Neuronal stem cell (in vitro differentiated cells): Measurements from ENCODE around the gene FRMD6. TPM values are rescaled to one million over a fixed set of nuclear protein-coding genes. Genes with fewer than 3 reads are reported as not detected.
A peak's percentile ranks its signal among the peaks of the same experiment; 100 is the strongest.

Experiments
- DNase-seq: peaks from one replicate; pipeline ENCODE4 v3.0.0-alpha.2; 2013; ENCODE audit warnings: low spot score
- H2AFZ ChIP-seq: one replicate; pipeline ENCODE4 v1.6.1; 2013; ENCODE audit warnings: mild to moderate bottlenecking, low read length, inconsistent platforms
- H2AK5ac ChIP-seq: 2 replicates; pipeline ENCODE4 v1.6.1; 2013; ENCODE audit warnings: low read depth, mild to moderate bottlenecking, inconsistent platforms, low read length, moderate library complexity, mixed read lengths
- H2BK120ac ChIP-seq: 2 replicates; pipeline ENCODE4 v1.6.1; 2013; ENCODE audit warnings: low read depth, mild to moderate bottlenecking, inconsistent platforms, low read length, moderate library complexity, mixed read lengths
- H2BK12ac ChIP-seq: one replicate; pipeline ENCODE4 v1.6.1; 2013; ENCODE audit warnings: low read length, inconsistent platforms
- H2BK15ac ChIP-seq: 2 replicates; pipeline ENCODE4 v1.6.1; 2013; ENCODE audit warnings: mild to moderate bottlenecking, low read length, inconsistent platforms, mixed read lengths
- H2BK5ac ChIP-seq: one replicate; pipeline ENCODE4 v1.6.1; 2013; ENCODE audit warnings: inconsistent platforms, mild to moderate bottlenecking, low read length, moderate library complexity
- H3K14ac ChIP-seq: one replicate; pipeline ENCODE4 v1.6.1; 2013; ENCODE audit warnings: low read length, inconsistent platforms
- H3K18ac ChIP-seq: 2 replicates; pipeline ENCODE4 v1.6.1; 2013; ENCODE audit warnings: low read length, inconsistent platforms
- H3K23ac ChIP-seq: 2 replicates; pipeline ENCODE4 v1.6.1; 2013; ENCODE audit warnings: low read depth, mild to moderate bottlenecking, mixed read lengths, low read length, inconsistent platforms; ENCODE audit not compliant: poor library complexity
- H3K27ac ChIP-seq: replicated peaks from 3 replicates; pipeline ENCODE4 v1.5.1; 2013; ENCODE audit warnings: low read length, inconsistent platforms
- H3K27me3 ChIP-seq, 3 experiments: 2 replicates each; pipeline ENCODE4 v1.6.1; 2013; ENCODE audit warnings: low read length in 3 of 3, mild to moderate bottlenecking in 2 of 3, inconsistent platforms in 1 of 3, low read depth in 1 of 3, mixed read lengths in 1 of 3, moderate library complexity in 1 of 3; ENCODE audit not compliant: control insufficient read depth in 3 of 3, insufficient read depth in 3 of 3
- H3K36me3 ChIP-seq, 2 donors: replicated peaks in 1 of 2; 2 replicates each; pipeline ENCODE4 v1.6.1; 2013; ENCODE audit warnings: low read length in 2 of 2; ENCODE audit not compliant: control insufficient read depth in 2 of 2, insufficient read depth in 2 of 2
- H3K4ac ChIP-seq: 2 replicates; pipeline ENCODE4 v1.6.1; 2013; ENCODE audit warnings: inconsistent platforms, mild to moderate bottlenecking, low read length, moderate library complexity
- H3K4me1 ChIP-seq, 2 donors: 1 replicate in 1 of 2; 2 replicates in 1 of 2; pipeline ENCODE4 v1.6.1; 2013; ENCODE audit warnings: low read length in 2 of 2, low read depth in 1 of 2; ENCODE audit not compliant: control insufficient read depth in 2 of 2, insufficient read depth in 1 of 2
- H3K4me2 ChIP-seq: one replicate; pipeline ENCODE4 v1.6.1; 2013; ENCODE audit warnings: mild to moderate bottlenecking, low read length, inconsistent platforms; ENCODE audit not compliant: insufficient read depth, poor library complexity, severe bottlenecking
- H3K4me3 ChIP-seq, 2 donors: 2 replicates each; pipeline ENCODE4 v1.5.1; 2013; ENCODE audit warnings: low read length in 2 of 2, mild to moderate bottlenecking in 2 of 2, inconsistent platforms in 1 of 2, moderate library complexity in 1 of 2
- H3K79me1 ChIP-seq: one replicate; pipeline ENCODE4 v1.6.1; 2013; ENCODE audit warnings: low read depth, mild to moderate bottlenecking, inconsistent platforms, low read length, moderate library complexity
- H3K9ac ChIP-seq: one replicate; pipeline ENCODE4 v1.6.1; 2013; ENCODE audit warnings: mild to moderate bottlenecking, low read depth, low read length, inconsistent platforms; ENCODE audit not compliant: poor library complexity
- H3K9me3 ChIP-seq, 2 donors: replicated peaks in 1 of 2; 2 replicates each; pipeline versions ENCODE3 to v1.6.1; 2013; ENCODE audit warnings: low read length in 2 of 2, mild to moderate bottlenecking in 2 of 2, inconsistent platforms in 1 of 2, low read depth in 1 of 2, mixed read lengths in 1 of 2, moderate library complexity in 1 of 2; ENCODE audit not compliant: control insufficient read depth in 2 of 2, insufficient read depth in 1 of 2
- H4K8ac ChIP-seq: one replicate; pipeline ENCODE4 v1.6.1; 2013; ENCODE audit warnings: low read depth, mild to moderate bottlenecking, inconsistent platforms, low read length, moderate library complexity
- H4K91ac ChIP-seq: one replicate; pipeline ENCODE4 v1.6.1; 2013; ENCODE audit warnings: low read length, low read depth, mild to moderate bottlenecking, inconsistent platforms; ENCODE audit not compliant: poor library complexity
- WGBS, 2 donors: extraction: QIAGEN DNeasy Blood & Tissue Kit; methylation state at CpG; one replicate each; pipeline ENCODE4 v1.1.7; 2013; ENCODE audit warnings: missing lambda C conversion rate in 2 of 2, mixed read lengths in 1 of 2; ENCODE audit not compliant: insufficient read length in 2 of 2, insufficient replicate concordance in 1 of 2; ENCODE audit errors: extremely low coverage in 2 of 2; 5-methylcytosine and 5-hydroxymethylcytosine counted together
- polyA plus RNA-seq, 2 experiments: library from polyadenylated mRNA; stranded (reverse); fragments of 200-250 nt; gene quantifications; one replicate each; pipeline ENCODE4 v1.2.3, GENCODE V29; 2013

The FRMD6 gene
- polyA plus RNA-seq (2013, experiment 1 of 2) = 8.9 TPM
- polyA plus RNA-seq (2013, experiment 2 of 2) = 9.2 TPM

- Histone ChIP-seq H4K91ac (no peak within 1 kb of the TSS), H2AK5ac (peak within 1 kb of the TSS; percentile 84), H3K9me3 (no peaks in the 10 kb centered on the region), H3K23ac (peak within 1 kb of the TSS; percentile 93), H3K14ac (peak within 1 kb of the TSS; percentile 71), H2AFZ (peak within 1 kb of the TSS; percentile 99), H3K79me1 (no peaks in the 10 kb centered on the region), H3K27ac (peak within 1 kb of the TSS; percentile 96), H3K18ac (peak within 1 kb of the TSS; percentile 99), H2BK5ac (peak within 1 kb of the TSS; percentile 95), H3K4me1 (peaks cover 3 to 7% of the 10 kb centered on the region in 2 donors), H4K8ac (peak within 1 kb of the TSS; percentile 43), H3K27me3 (no peaks in the 10 kb centered on the region), H3K4me3 (peak within 1 kb of the TSS; percentile 91 to 96), H3K4ac (no peak within 1 kb of the TSS), H2BK15ac (peak within 1 kb of the TSS; percentile 98), H2BK12ac (no peak within 1 kb of the TSS), H3K9ac (peak within 1 kb of the TSS; percentile 100), H2BK120ac (peak within 1 kb of the TSS; percentile 88), H3K36me3 (no peaks in the 10 kb centered on the region), H3K4me2 (peak within 1 kb of the TSS; percentile 71)
- peak; percentile 90 for DNase-seq
- WGBS, 2 donors = no CpG with 5 or more reads among the region's 86 CpGs
These were observed at the start of gene FRMD6 for GRCh38 chr14:51651388-51652167. Gene FRMD6, plus strand, starts transcription at chr14:51651910. Its CDS starts 37,927 bp downstream, at chr14:51689837.

GRCh38 chr14:51602310-51602709, 49.4 kb upstream of the FRMD6 start:
- no peak for DNase-seq
- no peaks in the 10 kb centered on the region for H3K79me1 ChIP-seq
- no peak overlapping the region for H2BK15ac ChIP-seq
- H3K14ac ChIP-seq = no peak overlapping the region
- H2BK12ac ChIP-seq = no peak overlapping the region
- H2BK120ac ChIP-seq = no peak overlapping the region
- no peak overlapping the region for H2AFZ ChIP-seq
- H3K36me3 ChIP-seq = no peaks in the 10 kb centered on the region
- no peak overlapping the region for H3K4me3 ChIP-seq
- H3K4me1 ChIP-seq = no peaks in the 10 kb centered on the region
- no peak overlapping the region for H3K9ac ChIP-seq
- no peaks in the 10 kb centered on the region for H3K9me3 ChIP-seq
- H3K18ac ChIP-seq = no peak overlapping the region
- no peak overlapping the region for H3K23ac ChIP-seq
- H2BK5ac ChIP-seq = no peak overlapping the region
- H3K27ac ChIP-seq = no peak overlapping the region
- no peak overlapping the region for H2AK5ac ChIP-seq
- no peak overlapping the region for H3K4me2 ChIP-seq
- no peak overlapping the region for H3K4ac ChIP-seq
- no peak overlapping the region for H4K8ac ChIP-seq
- H4K91ac ChIP-seq = no peak overlapping the region
- peaks cover 0 to 12% (median 0%) of the 10 kb centered on the region in 3 experiments for H3K27me3 ChIP-seq

GRCh38 chr14:51603495-51603894, 48.2 kb upstream of the FRMD6 start:
- Histone ChIP-seq H3K27me3 (peaks cover 0 to 12% (median 0%) of the 10 kb centered on the region in 3 experiments), H4K91ac (no peak overlapping the region), H2AFZ (no peak overlapping the region), H3K14ac (no peak overlapping the region), H3K36me3 (no peaks in the 10 kb centered on the region), H2AK5ac (no peak overlapping the region), H4K8ac (no peak overlapping the region), H3K4me3 (no peak overlapping the region), H3K27ac (no peak overlapping the region), H2BK5ac (no peak overlapping the region), H3K79me1 (no peaks in the 10 kb centered on the region), H2BK120ac (no peak overlapping the region), H3K4ac (no peak overlapping the region), H3K4me1 (peaks cover 0 to 1% of the 10 kb centered on the region in 2 donors), H3K9me3 (no peaks in the 10 kb centered on the region), H2BK12ac (no peak overlapping the region), H3K23ac (no peak overlapping the region), H2BK15ac (no peak overlapping the region), H3K9ac (no peak overlapping the region), H3K18ac (no peak overlapping the region), H3K4me2 (no peak overlapping the region)
- no peak for DNase-seq
- WGBS, 2 donors = no CpG with 5 or more reads among the region's 3 CpGs

GRCh38 chr14:51604073-51604472, 47.6 kb upstream of the FRMD6 start:
- Histone ChIP-seq H2BK12ac (no peak overlapping the region), H3K27me3 (peaks cover 0 to 12% (median 0%) of the 10 kb centered on the region in 3 experiments), H3K4me2 (no peak overlapping the region), H3K27ac (no peak overlapping the region), H4K91ac (no peak overlapping the region), H3K9me3 (no peaks in the 10 kb centered on the region), H2AK5ac (no peak overlapping the region), H4K8ac (no peak overlapping the region), H3K18ac (no peak overlapping the region), H3K4me1 (peaks cover 0 to 4% of the 10 kb centered on the region in 2 donors), H2BK120ac (no peak overlapping the region), H3K4me3 (no peak overlapping the region), H3K36me3 (no peaks in the 10 kb centered on the region), H3K9ac (no peak overlapping the region), H2BK15ac (no peak overlapping the region), H3K4ac (no peak overlapping the region), H3K23ac (no peak overlapping the region), H3K14ac (no peak overlapping the region), H2BK5ac (no peak overlapping the region), H2AFZ (no peak overlapping the region), H3K79me1 (no peaks in the 10 kb centered on the region)
- DNase-seq = no peak
- WGBS, 2 donors = no CpG with 5 or more reads among the region's 4 CpGs
